Mononuclear cell (primary cell): ENCODE measurements around the gene LZTR1. TPM values are rescaled to one million over a fixed set of nuclear protein-coding genes. Genes with fewer than 3 reads are reported as not detected.
A peak's percentile ranks its signal among the peaks of the same experiment; 100 is the strongest.

Experiments
- H3K27me3 ChIP-seq: 2 replicates; pipeline ENCODE4 v1.6.0; 2011; ENCODE audit warnings: low read length, control low read depth; ENCODE audit not compliant: insufficient read depth
- H3K4me1 ChIP-seq: 2 replicates; pipeline ENCODE4 v1.5.1; 2011; ENCODE audit warnings: mild to moderate bottlenecking, low read length, control low read depth; ENCODE audit not compliant: insufficient read depth
- H3K4me3 ChIP-seq: 2 replicates; pipeline ENCODE4 v1.5.1; 2011; ENCODE audit warnings: mild to moderate bottlenecking, low read length, moderate library complexity
- H3K9me3 ChIP-seq: 2 replicates; pipeline ENCODE4 v1.5.1; 2011; ENCODE audit warnings: low read depth, mild to moderate bottlenecking, control low read depth, low read length
- total RNA-seq: library from RNA; depleted of rRNA; stranded (reverse); fragments of >200 nt; gene quantifications from one replicate; pipeline ENCODE4 v1.2.3, GENCODE V29; 2012

LZTR1 gene
- total RNA-seq, 1 donor: 24.8 TPM

DNA sequence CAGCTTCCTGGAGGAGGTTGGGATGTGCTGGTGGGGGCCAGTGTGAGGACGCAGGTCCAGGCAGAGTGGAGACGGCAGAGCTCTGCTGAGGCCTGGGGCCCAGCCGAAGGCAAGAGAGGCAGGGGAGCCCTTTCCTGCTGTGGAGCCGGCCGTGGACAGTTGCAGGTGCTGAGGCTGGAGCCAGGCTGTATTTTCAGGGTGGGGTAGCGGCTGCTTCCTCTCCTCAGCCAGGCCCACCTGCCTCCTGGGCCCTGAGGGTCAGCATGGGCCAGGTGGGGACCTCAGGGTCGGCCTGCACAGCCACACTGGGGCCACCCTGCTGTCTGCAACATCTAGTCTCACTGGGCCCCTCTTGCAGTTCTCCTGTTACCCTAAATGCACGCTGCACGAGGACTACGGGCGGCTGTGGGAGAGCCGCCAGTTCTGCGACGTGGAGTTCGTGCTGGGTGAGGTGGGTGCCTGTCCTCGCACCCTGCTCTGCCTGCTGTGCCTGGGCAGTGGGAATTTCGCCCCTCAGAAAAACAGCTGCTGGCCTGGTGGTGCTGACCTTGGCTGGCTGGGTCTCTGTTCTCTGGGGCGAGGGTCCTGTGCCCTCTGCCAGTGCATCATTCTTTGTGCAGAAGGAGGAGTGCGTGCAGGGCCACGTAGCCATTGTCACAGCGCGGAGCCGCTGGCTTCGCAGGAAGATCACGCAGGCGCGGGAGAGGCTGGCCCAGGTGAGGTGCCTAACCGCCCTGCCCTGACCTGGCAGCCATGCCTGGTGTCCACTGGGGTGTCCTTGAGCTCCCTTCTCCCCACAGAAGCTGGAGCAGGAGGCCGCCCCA, 11.4 kb downstream of the LZTR1 start:
- H3K27me3 ChIP-seq: no peaks in the 10 kb centered on the region
- H3K4me3 ChIP-seq: no peak overlapping the region
- no peaks in the 10 kb centered on the region for H3K4me1 ChIP-seq
- H3K9me3 ChIP-seq: no peaks in the 10 kb centered on the region

DNA sequence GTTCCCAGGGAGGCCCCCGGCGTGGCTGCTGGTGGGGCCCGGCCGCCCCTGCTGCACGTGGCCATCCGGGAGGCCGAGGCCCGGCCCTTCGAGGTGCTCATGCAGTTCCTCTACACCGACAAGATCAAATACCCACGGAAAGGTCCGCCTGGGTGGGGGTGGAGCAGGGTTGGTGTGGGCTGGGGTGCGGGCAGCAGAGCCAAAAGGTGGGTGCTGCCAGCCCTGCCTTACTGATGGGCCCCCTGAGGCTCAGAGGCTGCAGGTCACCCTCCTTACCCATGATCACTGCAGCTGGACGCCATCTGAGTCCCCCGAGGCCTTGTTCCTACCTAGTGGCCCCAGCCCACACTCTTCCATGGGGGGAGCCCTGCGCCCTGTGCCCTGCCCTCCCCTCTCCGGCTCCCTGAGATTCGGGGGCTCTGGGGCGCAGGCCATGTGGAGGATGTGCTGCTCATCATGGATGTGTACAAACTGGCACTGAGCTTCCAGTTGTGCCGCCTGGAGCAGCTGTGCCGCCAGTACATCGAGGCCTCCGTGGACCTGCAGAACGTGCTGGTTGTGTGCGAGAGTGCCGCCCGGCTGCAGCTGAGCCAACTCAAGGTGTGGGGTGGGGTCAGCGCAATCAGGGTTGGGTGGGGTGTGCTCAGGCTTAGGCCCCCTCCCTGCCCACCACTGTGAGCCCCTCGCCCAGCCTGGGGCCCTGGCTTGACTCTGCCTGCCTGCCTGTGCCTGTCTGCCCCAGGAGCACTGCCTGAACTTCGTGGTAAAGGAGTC, 12.2 kb downstream of the LZTR1 start:
- Histone ChIP-seq H3K27me3 (no peaks in the 10 kb centered on the region), H3K4me3 (no peak overlapping the region), H3K9me3 (no peaks in the 10 kb centered on the region), H3K4me1 (no peaks in the 10 kb centered on the region)

DNA sequence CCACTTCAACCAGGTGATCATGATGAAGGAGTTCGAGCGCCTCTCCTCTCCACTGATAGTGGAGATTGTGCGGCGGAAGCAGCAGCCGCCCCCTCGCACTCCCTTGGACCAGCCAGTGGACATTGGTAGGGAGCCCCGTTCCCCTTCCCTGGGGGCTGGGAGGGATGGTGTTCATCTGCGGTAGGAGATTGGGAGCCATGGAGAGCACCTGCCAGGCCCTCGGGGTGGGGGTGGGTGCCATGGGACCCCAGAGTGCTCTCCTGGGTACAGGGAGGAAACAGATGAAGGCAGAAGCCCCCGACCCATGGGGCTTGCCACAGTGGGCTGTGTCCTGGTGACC, 12.8 kb downstream of the LZTR1 start:
- H3K9me3 ChIP-seq: no peaks in the 10 kb centered on the region
- peaks cover 5% of the 10 kb centered on the region for H3K4me1 ChIP-seq
- no peak overlapping the region for H3K4me3 ChIP-seq
- no peaks in the 10 kb centered on the region for H3K27me3 ChIP-seq

DNA sequence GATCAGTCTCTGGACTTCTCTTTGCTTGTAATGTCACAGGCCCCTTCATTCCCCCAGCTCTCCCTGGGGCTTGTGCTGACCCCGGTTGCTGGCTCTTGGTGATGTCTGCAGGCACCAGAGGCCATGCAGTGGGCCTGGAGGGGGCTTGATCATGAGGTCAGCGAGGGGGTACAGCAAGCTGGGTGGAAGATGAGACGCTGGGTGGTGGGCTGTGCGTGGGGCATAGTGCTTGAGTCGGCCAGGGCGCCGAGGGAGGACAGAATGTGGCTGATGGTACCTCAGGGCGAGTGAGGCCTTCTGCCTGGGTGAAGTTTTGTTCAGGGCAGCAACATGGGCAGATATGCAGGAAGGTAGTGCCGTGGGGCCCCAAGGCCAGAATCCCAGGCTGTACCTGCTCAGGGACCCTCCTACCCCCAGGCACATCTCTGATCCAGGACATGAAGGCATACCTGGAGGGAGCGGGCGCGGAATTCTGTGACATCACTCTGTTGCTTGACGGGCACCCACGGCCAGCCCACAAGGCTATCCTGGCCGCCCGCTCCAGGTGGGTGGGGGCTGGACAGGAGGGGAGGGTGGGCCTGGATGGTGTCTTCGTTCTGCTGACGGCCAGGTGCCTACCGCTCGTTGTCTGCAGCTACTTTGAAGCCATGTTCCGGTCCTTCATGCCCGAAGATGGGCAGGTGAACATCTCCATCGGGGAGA, 13.4 kb downstream of the LZTR1 start:
- no peak overlapping the region for H3K4me3 ChIP-seq
- no peaks in the 10 kb centered on the region for H3K9me3 ChIP-seq
- peaks cover 11% of the 10 kb centered on the region for H3K4me1 ChIP-seq
- no peaks in the 10 kb centered on the region for H3K27me3 ChIP-seq

DNA sequence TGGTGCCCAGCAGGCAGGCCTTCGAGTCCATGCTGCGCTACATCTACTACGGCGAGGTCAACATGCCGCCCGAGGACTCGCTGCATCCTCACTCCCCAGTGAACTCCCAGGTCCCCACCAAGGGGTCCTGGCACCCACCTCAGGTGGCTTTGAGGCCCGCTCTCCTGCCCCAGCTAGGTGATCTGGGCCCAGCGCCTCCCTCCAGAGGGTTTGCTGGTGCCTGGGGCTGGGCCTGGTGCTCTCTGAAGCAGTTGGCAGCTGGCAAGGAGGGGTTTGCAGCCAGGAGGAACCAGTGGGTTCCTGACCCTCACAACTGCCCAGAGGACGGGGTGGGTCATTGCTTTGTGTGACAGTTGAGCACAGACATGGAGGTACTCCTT, 13.9 kb downstream of the LZTR1 start:
- H3K9me3 ChIP-seq: no peaks in the 10 kb centered on the region
- H3K4me1 ChIP-seq: peaks cover 16% of the 10 kb centered on the region
- H3K4me3 ChIP-seq: no peak overlapping the region
- no peaks in the 10 kb centered on the region for H3K27me3 ChIP-seq

DNA sequence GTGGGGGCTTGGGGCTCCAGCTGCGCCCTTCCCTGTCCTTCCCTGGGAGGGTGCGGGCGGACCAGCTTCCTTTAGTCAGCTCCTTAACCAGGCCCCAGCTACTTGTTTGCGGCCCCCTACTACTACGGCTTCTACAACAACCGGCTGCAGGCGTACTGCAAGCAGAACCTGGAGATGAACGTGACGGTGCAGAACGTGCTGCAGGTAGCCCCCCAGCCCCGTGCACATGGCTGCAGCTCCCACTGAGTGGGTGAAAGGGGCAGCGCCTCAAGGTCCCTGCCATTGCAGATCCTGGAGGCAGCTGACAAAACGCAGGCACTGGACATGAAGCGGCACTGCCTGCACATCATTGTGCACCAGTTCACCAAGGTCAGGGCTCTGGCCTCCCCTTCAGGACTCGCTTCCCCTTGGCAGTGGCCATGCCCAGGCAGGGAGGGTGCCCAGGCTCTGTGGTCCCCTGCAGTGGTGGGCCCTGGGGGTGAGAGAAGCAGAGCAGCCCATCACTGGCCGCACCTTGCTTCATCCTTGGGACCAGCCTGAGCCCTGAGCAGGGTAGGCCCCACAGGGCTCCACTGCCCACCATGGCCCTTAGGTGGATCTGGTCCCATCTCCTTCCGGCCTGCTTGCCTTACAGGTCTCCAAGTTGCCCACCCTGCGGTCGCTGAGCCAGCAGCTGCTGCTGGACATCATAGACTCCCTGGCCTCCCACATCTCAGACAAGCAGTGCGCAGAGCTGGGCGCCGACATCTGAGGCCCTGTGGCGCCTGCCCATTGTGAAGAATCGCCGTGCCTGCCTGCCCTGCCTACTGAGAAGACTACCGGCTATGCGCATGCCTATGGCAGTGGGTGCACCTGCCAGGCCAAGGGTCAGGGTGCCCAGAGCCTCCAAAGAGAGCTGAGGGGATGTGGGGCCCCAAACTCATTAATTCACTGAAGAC, 14.8 kb downstream of the LZTR1 start:
- H3K27me3 ChIP-seq: no peaks in the 10 kb centered on the region
- H3K9me3 ChIP-seq: no peaks in the 10 kb centered on the region
- H3K4me3 ChIP-seq: no peak overlapping the region
- peaks cover 21% of the 10 kb centered on the region for H3K4me1 ChIP-seq

DNA sequence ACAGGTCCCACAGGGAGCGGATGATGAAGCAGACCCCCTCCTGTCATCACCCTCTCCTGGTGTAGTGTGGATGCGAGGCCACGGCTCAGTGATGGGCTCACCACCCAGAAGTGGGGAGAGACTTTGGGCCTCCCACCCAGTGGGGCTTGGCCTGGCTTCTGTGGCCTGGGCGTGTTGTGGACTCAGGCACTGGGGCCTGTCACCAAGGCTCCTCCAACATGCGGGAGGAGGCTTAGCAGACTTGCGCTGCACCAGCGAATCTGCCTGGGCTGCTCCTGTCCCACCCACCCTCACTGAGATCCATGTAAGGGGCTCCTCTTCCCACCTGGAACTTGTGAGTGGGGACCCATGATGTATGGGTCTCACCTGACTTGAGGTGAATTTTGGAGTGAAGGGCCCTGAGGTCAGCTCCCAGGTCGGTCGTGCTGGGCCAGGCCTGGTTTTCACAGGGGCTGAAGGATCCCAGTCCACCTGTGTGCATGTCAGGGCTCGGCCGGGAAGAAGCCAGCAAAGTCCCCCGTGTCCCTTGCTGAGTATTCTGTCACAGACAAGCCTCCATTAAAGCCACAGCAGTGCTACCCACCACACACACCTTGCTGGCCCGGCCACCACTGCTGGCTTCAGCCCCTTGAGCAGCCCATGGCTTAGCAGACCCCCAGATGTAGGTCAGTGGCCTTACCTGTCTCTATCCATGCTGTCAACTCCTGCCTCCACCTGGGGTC, 15.6 kb downstream of the LZTR1 start:
- no peaks in the 10 kb centered on the region for H3K9me3 ChIP-seq
- no peaks in the 10 kb centered on the region for H3K27me3 ChIP-seq
- peaks cover 27% of the 10 kb centered on the region for H3K4me1 ChIP-seq
- H3K4me3 ChIP-seq: no peak overlapping the region

DNA sequence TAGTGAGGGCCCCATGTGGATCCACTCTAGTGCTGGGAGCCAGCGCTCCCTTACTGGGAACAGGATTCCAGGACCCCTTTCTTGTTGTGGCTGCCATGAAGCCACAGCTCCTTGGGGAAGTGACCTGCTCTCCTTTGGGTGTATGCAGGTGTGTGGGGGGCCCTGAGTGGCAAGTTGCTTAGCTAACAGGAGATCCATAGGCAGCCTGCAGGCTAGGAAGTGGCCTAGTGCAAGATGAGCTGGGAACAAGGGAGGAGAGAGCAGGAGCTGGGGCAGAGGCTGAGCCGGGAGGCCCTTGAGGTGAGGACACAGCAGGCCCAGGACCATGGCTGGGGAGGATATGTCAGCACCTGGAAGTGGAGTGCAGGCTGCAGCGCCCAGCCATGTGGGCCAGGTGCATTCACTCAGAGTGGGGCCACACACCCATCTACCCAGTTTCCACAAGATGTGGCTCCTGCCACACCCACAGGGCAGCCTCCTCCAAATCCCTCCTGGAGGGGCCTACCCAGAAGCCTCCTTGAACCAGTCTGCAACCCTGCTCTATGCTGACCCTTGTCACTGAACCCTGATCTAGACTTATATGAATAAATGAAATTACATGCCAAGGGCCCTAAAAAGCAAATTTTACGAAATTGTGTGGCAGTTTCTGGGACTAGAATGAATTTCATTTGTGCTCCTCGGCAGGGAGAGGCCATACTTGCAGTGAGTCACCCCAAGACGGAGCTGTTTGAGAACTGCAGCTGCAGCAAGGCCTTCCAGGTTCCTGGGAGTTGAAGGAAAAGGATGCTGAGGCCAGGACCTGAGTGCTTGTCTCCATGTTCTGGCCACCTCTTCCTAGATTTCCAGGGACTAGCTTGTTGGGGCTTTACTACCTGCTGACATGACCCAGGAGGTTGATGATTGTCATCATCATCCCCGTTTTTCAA, 16.6 kb downstream of the LZTR1 start:
- Histone ChIP-seq H3K9me3 (no peaks in the 10 kb centered on the region), H3K27me3 (no peaks in the 10 kb centered on the region), H3K4me3 (no peak overlapping the region), H3K4me1 (peaks cover 35% of the 10 kb centered on the region)

DNA sequence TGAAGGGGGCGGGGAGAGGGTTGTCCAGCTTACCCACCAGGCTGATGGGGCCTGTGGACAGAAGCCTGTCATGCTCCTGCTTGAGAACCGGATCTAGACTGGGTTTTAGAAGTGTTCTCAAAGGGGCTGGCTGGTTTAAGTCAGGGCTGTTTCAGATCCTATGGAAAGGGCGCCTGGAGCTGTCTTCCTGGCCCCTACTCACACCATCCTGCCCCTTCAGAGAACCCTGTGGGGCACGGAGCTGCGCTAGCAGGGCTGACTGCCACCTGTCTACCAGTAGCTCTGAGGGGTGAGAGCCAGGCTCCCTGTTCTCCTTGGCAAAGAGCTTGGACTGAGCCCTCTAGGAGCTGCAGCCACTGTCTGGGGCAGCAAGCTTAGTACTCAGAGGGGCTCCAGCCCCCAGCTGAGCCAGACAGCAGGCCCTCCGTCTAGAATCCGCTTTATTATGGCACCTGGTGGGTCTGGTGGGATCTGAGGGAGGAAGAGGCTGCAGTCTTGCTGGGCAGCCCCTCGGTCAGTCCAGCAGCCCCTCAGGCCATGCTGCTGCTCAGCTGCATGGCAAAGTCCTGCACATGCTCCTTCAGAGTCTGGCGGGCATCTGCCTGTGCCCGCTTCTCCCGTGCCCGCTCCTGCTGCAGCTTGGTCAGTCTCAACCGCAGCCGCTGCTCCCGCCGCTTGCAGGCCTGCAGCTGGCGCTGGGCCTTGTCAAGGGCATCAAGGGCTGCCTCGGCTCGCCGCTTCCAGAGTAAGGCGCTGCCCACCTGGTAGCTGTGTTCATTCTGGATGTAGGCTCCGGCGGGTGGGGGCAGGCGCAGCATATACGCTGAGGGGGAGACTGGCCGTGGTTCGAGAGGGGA, 17.5 kb downstream of the LZTR1 start:
- Histone ChIP-seq H3K4me3 (no peak overlapping the region), H3K27me3 (no peaks in the 10 kb centered on the region), H3K4me1 (peaks cover 38% of the 10 kb centered on the region), H3K9me3 (no peaks in the 10 kb centered on the region)

DNA sequence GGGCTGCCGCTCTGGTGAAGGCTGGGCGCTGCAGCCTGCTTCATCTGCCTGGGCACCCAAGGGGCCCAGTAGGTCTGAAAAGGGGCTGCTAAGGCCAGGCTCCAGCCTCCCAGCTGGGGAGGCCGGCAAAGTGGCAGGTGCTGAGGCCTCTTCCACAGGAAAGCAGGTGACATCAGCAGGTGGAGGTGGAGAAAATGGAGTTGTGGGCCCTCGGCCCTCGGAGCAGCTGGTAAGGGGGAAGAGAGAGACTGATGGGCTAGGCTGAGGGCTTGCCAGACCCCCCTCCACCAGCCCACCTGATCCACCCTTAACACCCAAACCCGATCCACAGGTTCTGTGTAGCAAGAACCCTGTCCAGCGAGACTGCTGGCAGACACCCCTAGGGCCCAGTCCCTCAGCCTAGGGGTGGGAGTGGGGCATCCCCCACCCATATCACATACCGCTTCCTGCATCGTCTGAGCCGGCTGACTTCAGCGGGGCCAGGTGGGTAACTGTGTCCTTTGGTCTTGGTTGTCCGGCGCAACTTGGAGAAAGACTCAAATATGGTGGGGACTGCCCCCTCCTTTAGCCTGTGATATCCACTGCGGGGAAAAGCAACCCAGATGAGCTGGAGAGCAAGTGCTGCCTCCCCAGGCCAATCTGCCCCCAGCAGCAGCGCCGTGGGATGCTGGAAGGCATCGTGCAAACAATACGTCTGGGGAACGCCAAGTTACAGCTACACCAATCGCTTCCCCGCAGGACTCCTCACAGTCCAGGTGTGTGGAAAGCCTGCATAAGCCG, 18.3 kb downstream of the LZTR1 start:
- no peaks in the 10 kb centered on the region for H3K27me3 ChIP-seq
- H3K4me1 ChIP-seq: peaks cover 38% of the 10 kb centered on the region
- no peaks in the 10 kb centered on the region for H3K9me3 ChIP-seq
- peak overlapping the region; percentile 88 for H3K4me3 ChIP-seq

DNA sequence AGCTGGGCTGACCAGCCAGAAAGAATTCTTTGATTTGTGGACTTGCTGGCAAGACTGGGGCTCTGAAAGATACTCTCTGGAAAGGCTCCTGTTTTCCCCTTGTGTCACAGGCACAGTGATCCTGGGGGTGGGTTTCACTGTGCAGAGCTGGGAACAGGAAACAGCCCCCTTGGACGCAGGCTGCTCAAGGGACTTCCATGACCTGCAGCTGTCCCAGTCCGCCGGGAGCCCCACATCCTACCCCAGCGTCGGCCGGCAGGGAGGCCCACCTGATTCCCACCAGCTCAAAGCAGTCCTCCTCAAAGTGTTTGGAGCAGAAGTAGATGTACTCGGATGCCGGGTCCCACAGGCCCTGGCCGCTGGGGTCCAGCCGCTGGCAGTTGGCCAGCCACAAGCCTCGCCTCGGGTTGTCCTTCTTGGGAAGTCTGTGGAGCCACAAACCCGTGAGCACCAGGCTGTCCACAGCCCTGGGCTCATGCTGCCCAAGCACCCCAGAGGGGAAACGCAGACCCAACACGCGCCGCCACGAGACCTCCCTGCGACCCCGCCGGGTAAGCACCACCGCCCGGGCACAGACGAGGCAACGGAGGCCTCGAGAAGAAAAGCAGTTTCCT, 19.0 kb downstream of the LZTR1 start:
- H3K27me3 ChIP-seq: no peaks in the 10 kb centered on the region
- peak overlapping the region; percentile 88 for H3K4me3 ChIP-seq
- no peaks in the 10 kb centered on the region for H3K9me3 ChIP-seq
- H3K4me1 ChIP-seq: peaks cover 38% of the 10 kb centered on the region
